ENCODE results near the gene TDRD1. TPM values are rescaled to one million over a fixed set of nuclear protein-coding genes. Genes with fewer than 3 reads are reported as not detected.

Gene TDRD1
- total RNA-seq, 4 donors from 2014 or later = under 0.01 to 0.42 (median 0.22) TPM; not detected in 1

- peaks cover 0 to 19% (median 0%) of the 10 kb centered on the region in 4 donors for H3K4me1 ChIP-seq
- WGBS, 2 donors = 72 to 74% methylated on average over 4 of the region's 4 CpGs
- TF ChIP-seq POLR2A (IDR thresholded peaks at IDR 0.05) = no peak
- no peak for TF ChIP-seq CTCF (IDR thresholded peaks at IDR 0.05)
- no peak for TF ChIP-seq EP300 (IDR thresholded peaks at IDR 0.05)
- no peaks in the 10 kb centered on the region for H3K27me3 ChIP-seq
- no peak overlapping the region for H3K4me3 ChIP-seq
- no peaks in the 10 kb centered on the region for H3K9me3 ChIP-seq
- DNase-seq (ENCODE audit: low spot score in 2 of 2) = no peak
- H3K27ac ChIP-seq = no peak overlapping the region
- no peaks in the 10 kb centered on the region for H3K36me3 ChIP-seq
These were observed 83.3 kb downstream of the TDRD1 start for GRCh38 chr10:114262496-114262895.

- peak in 1 of 2 donors; percentile 42 for DNase-seq (ENCODE audit: low spot score in 2 of 2)
- 62 to 68% methylated on average over 6 of the region's 6 CpGs for WGBS, 2 donors
- H3K4me3 ChIP-seq = no peak overlapping the region
These were observed 86.4 kb downstream of the TDRD1 start for GRCh38 chr10:114265392-114266053.

GRCh38 chr10:114266521-114266920 lies 87.4 kb downstream of the TDRD1 start:
- H3K27me3 ChIP-seq = no peaks in the 10 kb centered on the region
- DNase-seq (ENCODE audit: low spot score in 2 of 2) = no peak
- no peak overlapping the region for H3K27ac ChIP-seq
- no peaks in the 10 kb centered on the region for H3K9me3 ChIP-seq
- 59 to 68% methylated on average over 5 of the region's 5 CpGs for WGBS, 2 donors
- no peaks in the 10 kb centered on the region for H3K36me3 ChIP-seq
- no peak for TF ChIP-seq POLR2A (IDR thresholded peaks at IDR 0.05)
- no peak for TF ChIP-seq EP300 (IDR thresholded peaks at IDR 0.05)
- TF ChIP-seq CTCF (IDR thresholded peaks at IDR 0.05) = no peak
- no peaks in the 10 kb centered on the region for H3K4me1 ChIP-seq
- H3K4me3 ChIP-seq = no peak overlapping the region

More at GRCh38 chr10:114265392-114266053, 86.4 kb downstream of the TDRD1 start:
- no peak for TF ChIP-seq CTCF (IDR thresholded peaks at IDR 0.05)
- no peak for TF ChIP-seq POLR2A (IDR thresholded peaks at IDR 0.05)
- TF ChIP-seq EP300 (IDR thresholded peaks at IDR 0.05) = peak in 1 of 2 donors; percentile 42
- H3K4me1 ChIP-seq = peaks cover 0 to 4% (median 0%) of the 10 kb centered on the region in 4 donors
- H3K9me3 ChIP-seq = no peaks in the 10 kb centered on the region
- peak overlapping the region in 1 of 4 donors; percentile 49 for H3K27ac ChIP-seq
- no peaks in the 10 kb centered on the region for H3K36me3 ChIP-seq
- H3K27me3 ChIP-seq = no peaks in the 10 kb centered on the region

- no peaks in the 10 kb centered on the region for H3K4me1 ChIP-seq
- H3K27me3 ChIP-seq = no peaks in the 10 kb centered on the region
- H3K4me3 ChIP-seq = no peak overlapping the region
- 79 to 80% methylated on average over 3 of the region's 3 CpGs for whole genome bisulfite sequencing, 2 donors
- no peak for TF ChIP-seq EP300 (IDR thresholded peaks at IDR 0.05)
- no peak for TF ChIP-seq CTCF (IDR thresholded peaks at IDR 0.05)
- TF ChIP-seq POLR2A (IDR thresholded peaks at IDR 0.05) = no peak
- H3K9me3 ChIP-seq = no peaks in the 10 kb centered on the region
- no peak overlapping the region for H3K27ac ChIP-seq
- H3K36me3 ChIP-seq = no peaks in the 10 kb centered on the region
- DNase-seq (ENCODE audit: low spot score in 2 of 2) = no peak
These were observed 92.1 kb downstream of the TDRD1 start for GRCh38 chr10:114271075-114271778.

- H3K27me3 ChIP-seq = no peaks in the 10 kb centered on the region
- TF ChIP-seq CTCF (IDR thresholded peaks at IDR 0.05) = no peak
- TF ChIP-seq EP300 (IDR thresholded peaks at IDR 0.05) = peak in 1 of 2 donors; percentile 57
- no peaks in the 10 kb centered on the region for H3K9me3 ChIP-seq
- 50 to 67% methylated on average over 4 of the region's 4 CpGs for WGBS, 2 donors
- no peak overlapping the region for H3K27ac ChIP-seq
- H3K36me3 ChIP-seq = no peaks in the 10 kb centered on the region
- no peak overlapping the region for H3K4me3 ChIP-seq
- peak in 1 of 2 donors; percentile 58 for DNase-seq (ENCODE audit: low spot score in 2 of 2)
- H3K4me1 ChIP-seq = no peaks in the 10 kb centered on the region
These were observed 92.6 kb downstream of the TDRD1 start for GRCh38 chr10:114271779-114272167.

Measured in tibial nerve (tissue), 4 donors.